HepG2 (cell line): Measurements from ENCODE around the gene CAND2. TPM values are rescaled to one million over a fixed set of nuclear protein-coding genes. Genes with fewer than 3 reads are reported as not detected.

Experiments used
- ARNT2 ChIP-seq: sonication (generic); formaldehyde crosslinking; IDR thresholded peaks from 2 replicates; pipeline ENCODE4 v1.8.0; 2022; ENCODE audit warnings: mild to moderate bottlenecking, low read depth, missing genetic modification reagents, moderate library complexity
- EP300 ChIP-seq, 3 experiments: sonication (generic) in 1 of 3; formaldehyde crosslinking in 1 of 3; IDR thresholded peaks; 2 replicates each; pipeline versions ENCODE4 v1.5.1 to v1.6.1; 2011 to 2020; ENCODE audit warnings: low read depth in 2 of 3, low read length in 2 of 3, borderline replicate concordance in 1 of 3, improper control_type of control experiment in 1 of 3, mild to moderate bottlenecking in 1 of 3, missing genetic modification reagents in 1 of 3, moderate library complexity in 1 of 3
- FOXA1 ChIP-seq, 2 experiments: fragments of 450-650 bp in 1 of 2; sonication (generic) in 1 of 2; formaldehyde crosslinking in 1 of 2; IDR thresholded peaks; 2 replicates each; pipeline versions ENCODE4 v1.4.0 to v1.6.1; 2016 to 2020; ENCODE audit warnings: missing genetic modification reagents in 1 of 2
- FOXA3 ChIP-seq: IDR thresholded peaks from 2 replicates; pipeline ENCODE4 v1.6.1; 2016; ENCODE audit warnings: missing genetic modification reagents, missing compliant biosample characterization
- GTF3A ChIP-seq: sonication (generic); formaldehyde crosslinking; conservative IDR thresholded peaks from 2 replicates; pipeline ENCODE4 v1.4.0; 2020; ENCODE audit warnings: mild to moderate bottlenecking, missing genetic modification reagents
- IKZF4 ChIP-seq: sonication (generic); formaldehyde crosslinking; IDR thresholded peaks from 2 replicates; pipeline ENCODE4 v1.5.1; 2020; ENCODE audit warnings: borderline replicate concordance, mild to moderate bottlenecking, low read depth, missing genetic modification reagents; ENCODE audit errors: not compliant biosample characterization
- JARID2 ChIP-seq: sonication (generic); formaldehyde crosslinking; IDR thresholded peaks from 2 replicates; pipeline ENCODE4 v1.8.1; 2023; ENCODE audit warnings: missing genetic modification reagents, inconsistent platforms; ENCODE audit not compliant: insufficient replicate concordance
- MAFG ChIP-seq: sonication (generic); formaldehyde crosslinking; IDR thresholded peaks from 2 replicates; pipeline ENCODE4 v1.5.1; 2020; ENCODE audit warnings: mild to moderate bottlenecking, missing genetic modification reagents
- MED1 ChIP-seq: sonication (generic); formaldehyde crosslinking; IDR thresholded peaks from 2 replicates; pipeline ENCODE4 v1.4.0; 2020; ENCODE audit warnings: missing genetic modification reagents
- NCOA2 ChIP-seq: sonication (generic); formaldehyde crosslinking; IDR thresholded peaks from 2 replicates; pipeline ENCODE4 v1.8.0; 2022; ENCODE audit warnings: inconsistent platforms
- NFE2 ChIP-seq: sonication (generic); formaldehyde crosslinking; IDR thresholded peaks from 2 replicates; pipeline ENCODE4 v1.4.0; 2020; ENCODE audit warnings: missing genetic modification reagents
- SETDB1 ChIP-seq: sonication (generic); formaldehyde crosslinking; IDR thresholded peaks from 2 replicates; pipeline ENCODE4 v1.5.1; 2020; ENCODE audit warnings: missing genetic modification reagents, mild to moderate bottlenecking, borderline replicate concordance
- SMARCC2 ChIP-seq: fragments of 450-650 bp; IDR thresholded peaks from 2 replicates; pipeline ENCODE4 v1.6.1; 2017; ENCODE audit warnings: antibody characterized with exemption, mild to moderate bottlenecking
- TCF7L2 ChIP-seq: IDR thresholded peaks from 2 replicates; pipeline ENCODE4 v1.6.1; 2011; ENCODE audit warnings: mild to moderate bottlenecking, low read depth, low read length, moderate library complexity
- YY1 ChIP-seq: IDR thresholded peaks from 2 replicates; pipeline ENCODE4 v1.6.1; 2011; ENCODE audit warnings: low read length, low read depth, moderate library complexity, mild to moderate bottlenecking; ENCODE audit not compliant: insufficient read depth, insufficient replicate concordance
- ZBTB20 ChIP-seq: sonication (generic); formaldehyde crosslinking; IDR thresholded peaks from 2 replicates; pipeline ENCODE4 v1.8.1; 2023; ENCODE audit warnings: missing genetic modification reagents, low read depth, mild to moderate bottlenecking, borderline replicate concordance
- ZBTB21 ChIP-seq: sonication (generic); formaldehyde crosslinking; IDR thresholded peaks from 2 replicates; pipeline ENCODE4 v1.4.0; 2020; ENCODE audit warnings: missing genetic modification reagents
- ZNF260 ChIP-seq: sonication (generic); formaldehyde crosslinking; IDR thresholded peaks from 2 replicates; pipeline ENCODE4 v1.4.0; 2020; ENCODE audit warnings: missing genetic modification reagents, low read depth, mild to moderate bottlenecking, borderline replicate concordance
- ZNF329 ChIP-seq: sonication (generic); formaldehyde crosslinking; IDR thresholded peaks from 2 replicates; pipeline ENCODE4 v1.9.0; 2021; ENCODE audit warnings: low read depth, mild to moderate bottlenecking, missing genetic modification reagents
- ZNF383 ChIP-seq: sonication (generic); formaldehyde crosslinking; IDR thresholded peaks from 2 replicates; pipeline ENCODE4 v1.4.0; 2020; ENCODE audit warnings: missing genetic modification reagents, mild to moderate bottlenecking, borderline replicate concordance
- ZNF549 ChIP-seq: sonication (generic); formaldehyde crosslinking; IDR thresholded peaks from 2 replicates; pipeline ENCODE4 v1.5.0; 2020; ENCODE audit warnings: missing genetic modification reagents
- ZNF782 ChIP-seq: sonication (generic); formaldehyde crosslinking; IDR thresholded peaks from 2 replicates; pipeline ENCODE4 v1.4.0; 2020; ENCODE audit warnings: missing genetic modification reagents, mild to moderate bottlenecking, borderline replicate concordance
- polyA plus RNA-seq, 8 experiments: library from polyadenylated mRNA; depleted of rRNA in 3 of 8; stranded (reverse) in 7 of 8; unstranded in 1 of 8; fragments of >200 nt; fragmentation: Illumina TruSeq in 4 of 8; extraction: Trizol in 4 of 8; gene quantifications; 2 replicates each; pipeline versions ENCODE4 v1.2.1 to v1.2.3, GENCODE V29; 2011 to 2016; ENCODE audit warnings: low read depth in 4 of 8, missing spikeins in 1 of 8, mixed read lengths in 1 of 8; ENCODE audit not compliant: insufficient read depth in 1 of 8
- total RNA-seq, 5 experiments: library from RNA; depleted of rRNA; stranded (reverse); fragments of >200 nt; fragmentation: Illumina TruSeq; extraction: Trizol; gene quantifications; 2 replicates each; pipeline ENCODE4 v1.2.3, GENCODE V29; 2016; ENCODE audit warnings: low read depth in 1 of 5
- TF ChIP-seq, protein P1 (sequence below): sonication (generic); formaldehyde crosslinking; IDR thresholded peaks from 2 replicates; pipeline ENCODE4 v1.4.0; 2020; ENCODE audit warnings: missing genetic modification reagents
- TF ChIP-seq, protein P2 (sequence below): sonication (generic); formaldehyde crosslinking; IDR thresholded peaks from 2 replicates; pipeline ENCODE4 v1.4.0; 2020; ENCODE audit warnings: mild to moderate bottlenecking, missing genetic modification reagents
- TF ChIP-seq, protein P3 (sequence below): IDR thresholded peaks from 2 replicates; pipeline ENCODE4 v1.6.1; 2016

Gene CAND2
- total and polyA plus RNA-seq, 2 of the 13 experiments (the other 11 are each of a cell fraction or from before 2014, with no cell fraction given), result 0.01 TPM; not detected in 1

DNA sequence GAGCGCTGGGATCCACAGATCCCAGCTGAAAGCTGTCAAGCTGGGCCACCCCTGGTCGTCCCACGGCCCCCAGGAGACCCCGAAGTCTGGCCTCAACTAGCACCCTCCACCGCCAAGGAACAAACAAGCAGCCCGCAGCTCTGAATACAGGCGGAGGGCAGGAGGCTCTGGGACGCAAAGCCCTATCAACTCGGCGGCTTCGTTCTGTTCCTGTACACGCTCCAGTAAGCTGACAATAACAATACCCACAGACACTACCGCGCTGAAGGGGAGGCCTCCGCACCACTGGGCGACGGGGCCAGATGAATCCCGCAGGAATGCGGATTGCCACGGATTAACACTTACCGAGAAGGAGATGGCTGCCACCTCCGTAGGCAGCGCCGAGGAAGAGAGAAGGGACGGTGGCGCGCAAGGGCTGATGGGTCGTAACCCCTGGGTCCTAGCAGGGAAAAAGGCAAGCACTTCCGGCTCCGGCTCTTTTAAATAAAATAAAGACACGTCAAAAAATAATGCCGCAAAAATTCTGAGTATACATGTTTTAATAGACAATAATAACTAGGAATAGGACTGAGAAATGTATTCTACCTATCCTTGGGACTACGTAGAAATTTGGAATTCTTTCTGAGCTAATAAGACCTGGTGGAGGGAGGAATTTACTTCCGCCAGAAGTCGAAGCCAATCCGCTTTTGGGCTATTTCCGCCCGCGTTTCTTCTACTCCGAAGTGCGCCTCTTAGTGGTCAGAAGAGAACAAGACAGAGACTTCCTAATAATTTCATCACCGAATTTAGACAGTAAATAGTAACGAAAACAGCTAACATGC, 44.9 kb downstream of the CAND2 start, which contains the start of gene RPL32 (continued):
- no peak for TF ChIP-seq NFE2 (CRISPR knock-in tag)
- no peak for TF ChIP-seq ZBTB20
- peak; percentile 42 for TF ChIP-seq JARID2 (CRISPR knock-in tag)
- TF ChIP-seq, protein P1, sequence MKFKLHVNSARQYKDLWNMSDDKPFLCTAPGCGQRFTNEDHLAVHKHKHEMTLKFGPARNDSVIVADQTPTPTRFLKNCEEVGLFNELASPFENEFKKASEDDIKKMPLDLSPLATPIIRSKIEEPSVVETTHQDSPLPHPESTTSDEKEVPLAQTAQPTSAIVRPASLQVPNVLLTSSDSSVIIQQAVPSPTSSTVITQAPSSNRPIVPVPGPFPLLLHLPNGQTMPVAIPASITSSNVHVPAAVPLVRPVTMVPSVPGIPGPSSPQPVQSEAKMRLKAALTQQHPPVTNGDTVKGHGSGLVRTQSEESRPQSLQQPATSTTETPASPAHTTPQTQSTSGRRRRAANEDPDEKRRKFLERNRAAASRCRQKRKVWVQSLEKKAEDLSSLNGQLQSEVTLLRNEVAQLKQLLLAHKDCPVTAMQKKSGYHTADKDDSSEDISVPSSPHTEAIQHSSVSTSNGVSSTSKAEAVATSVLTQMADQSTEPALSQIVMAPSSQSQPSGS, result no peak
- TF ChIP-seq ARNT2 (CRISPR knock-in tag), result peak; percentile 73; the same call in 1 of the 2 replicates
- TF ChIP-seq ZNF549 (CRISPR knock-in tag), result no peak
- peak; percentile 79 for TF ChIP-seq IKZF4 (CRISPR knock-in tag)
- TF ChIP-seq MAFG (CRISPR knock-in tag), result no peak
- TF ChIP-seq ZNF782 (CRISPR knock-in tag), result no peak
- no peak; the same call in 1 of the 2 replicates for TF ChIP-seq FOXA3 (CRISPR knock-in tag)
- no peak for TF ChIP-seq SETDB1 (CRISPR knock-in tag)
- TF ChIP-seq, protein P2, sequence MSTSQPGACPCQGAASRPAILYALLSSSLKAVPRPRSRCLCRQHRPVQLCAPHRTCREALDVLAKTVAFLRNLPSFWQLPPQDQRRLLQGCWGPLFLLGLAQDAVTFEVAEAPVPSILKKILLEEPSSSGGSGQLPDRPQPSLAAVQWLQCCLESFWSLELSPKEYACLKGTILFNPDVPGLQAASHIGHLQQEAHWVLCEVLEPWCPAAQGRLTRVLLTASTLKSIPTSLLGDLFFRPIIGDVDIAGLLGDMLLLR (CRISPR knock-in tag), result no peak
- no peak for TF ChIP-seq NCOA2 (CRISPR knock-in tag)
- TF ChIP-seq MED1, result peak; percentile 66
- peak in 1 of 2 experiments; percentile 100; a peak in 1 of 4 replicates for TF ChIP-seq EP300 (IDR thresholded peaks at IDR 0.05; ENCODE audit: low read depth in 2 of 2, low read length in 2 of 2)
- TF ChIP-seq EP300 (CRISPR knock-in tag; IDR thresholded peaks at IDR 0.05; ENCODE audit: borderline replicate concordance), result no peak
- TF ChIP-seq ZNF383 (CRISPR knock-in tag), result no peak
- no peak for TF ChIP-seq SMARCC2
- TF ChIP-seq, protein P3, sequence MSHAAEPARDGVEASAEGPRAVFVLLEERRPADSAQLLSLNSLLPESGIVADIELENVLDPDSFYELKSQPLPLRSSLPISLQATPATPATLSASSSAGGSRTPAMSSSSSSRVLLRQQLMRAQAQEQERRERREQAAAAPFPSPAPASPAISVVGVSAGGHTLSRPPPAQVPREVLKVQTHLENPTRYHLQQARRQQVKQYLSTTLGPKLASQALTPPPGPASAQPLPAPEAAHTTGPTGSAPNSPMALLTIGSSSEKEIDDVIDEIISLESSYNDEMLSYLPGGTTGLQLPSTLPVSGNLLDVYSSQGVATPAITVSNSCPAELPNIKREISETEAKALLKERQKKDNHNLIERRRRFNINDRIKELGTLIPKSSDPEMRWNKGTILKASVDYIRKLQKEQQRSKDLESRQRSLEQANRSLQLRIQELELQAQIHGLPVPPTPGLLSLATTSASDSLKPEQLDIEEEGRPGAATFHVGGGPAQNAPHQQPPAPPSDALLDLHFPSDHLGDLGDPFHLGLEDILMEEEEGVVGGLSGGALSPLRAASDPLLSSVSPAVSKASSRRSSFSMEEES (CRISPR knock-in tag), result 0 out of 2 replicates have a peak, but pooled peaks have one; percentile 8
- peak; percentile 87 for TF ChIP-seq YY1
- TF ChIP-seq ZBTB21 (CRISPR knock-in tag), result no peak; the same call in 1 of the 2 replicates
- TF ChIP-seq ZNF329 (CRISPR knock-in tag), result no peak
- no peak for TF ChIP-seq ZNF260 (CRISPR knock-in tag)
- no peak for TF ChIP-seq GTF3A (CRISPR knock-in tag)
- no peak for TF ChIP-seq TCF7L2
- TF ChIP-seq FOXA1 (IDR thresholded peaks at IDR 0.05), result no peak
- no peak for TF ChIP-seq FOXA1 (CRISPR knock-in tag; IDR thresholded peaks at IDR 0.05)
